ENCODE results near the gene UGT1A10.

- no peak for TF ChIP-seq EZH2 (IDR thresholded peaks at IDR 0.05)
- TF ChIP-seq CTCF (IDR thresholded peaks at IDR 0.05 in 2 of 3, conservative IDR thresholded peaks at IDR 0.05 in 1 of 3; ENCODE audit: borderline replicate concordance in 1 of 3, insufficient read depth in 1 of 3, low read depth in 2 of 3, low read length in 2 of 3), result no peak
- no peak for TF ChIP-seq POLR2AphosphoS5 (IDR thresholded peaks at IDR 0.05; ENCODE audit: low read depth, low read length)
- TF ChIP-seq POLR2A (IDR thresholded peaks at IDR 0.05; ENCODE audit: borderline replicate concordance, extremely low read depth, insufficient read depth, insufficient read length), result no peak
- TF ChIP-seq CBX3 (IDR thresholded peaks at IDR 0.05; ENCODE audit: low read depth), result no peak
- TF ChIP-seq FOSL1 (IDR thresholded peaks at IDR 0.05; ENCODE audit: low read depth), result no peak
- TF ChIP-seq CEBPB (IDR thresholded peaks at IDR 0.05; ENCODE audit: low read depth), result no peak
- no peak for TF ChIP-seq TCF7L2 (IDR thresholded peaks at IDR 0.05; ENCODE audit: borderline replicate concordance, extremely low read depth, insufficient read depth, insufficient read length)
- no peak for TF ChIP-seq SP1 (IDR thresholded peaks at IDR 0.05; ENCODE audit: low read depth)
- TF ChIP-seq, protein P1, sequence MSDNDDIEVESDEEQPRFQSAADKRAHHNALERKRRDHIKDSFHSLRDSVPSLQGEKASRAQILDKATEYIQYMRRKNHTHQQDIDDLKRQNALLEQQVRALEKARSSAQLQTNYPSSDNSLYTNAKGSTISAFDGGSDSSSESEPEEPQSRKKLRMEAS (IDR thresholded peaks at IDR 0.05), result no peak
- TF ChIP-seq, protein P2, sequence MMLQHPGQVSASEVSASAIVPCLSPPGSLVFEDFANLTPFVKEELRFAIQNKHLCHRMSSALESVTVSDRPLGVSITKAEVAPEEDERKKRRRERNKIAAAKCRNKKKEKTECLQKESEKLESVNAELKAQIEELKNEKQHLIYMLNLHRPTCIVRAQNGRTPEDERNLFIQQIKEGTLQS (IDR thresholded peaks at IDR 0.05), result no peak
Measured at GRCh38 chr2:233801357-233802131, 165.3 kb downstream of the UGT1A10 start.

Data from HCT116 (cell line).